GM21825 (cell line): Measurements from ENCODE around the gene EBF3.

Experiments
- ATAC-seq: cut with Tn5 transposase; IDR thresholded peaks from one replicate; pipeline ENCODE4 v1.9.1; 2021; ENCODE audit warnings: mild to moderate bottlenecking, moderate library complexity; ENCODE audit not compliant: unreplicated experiment

Gene EBF3

DNA sequence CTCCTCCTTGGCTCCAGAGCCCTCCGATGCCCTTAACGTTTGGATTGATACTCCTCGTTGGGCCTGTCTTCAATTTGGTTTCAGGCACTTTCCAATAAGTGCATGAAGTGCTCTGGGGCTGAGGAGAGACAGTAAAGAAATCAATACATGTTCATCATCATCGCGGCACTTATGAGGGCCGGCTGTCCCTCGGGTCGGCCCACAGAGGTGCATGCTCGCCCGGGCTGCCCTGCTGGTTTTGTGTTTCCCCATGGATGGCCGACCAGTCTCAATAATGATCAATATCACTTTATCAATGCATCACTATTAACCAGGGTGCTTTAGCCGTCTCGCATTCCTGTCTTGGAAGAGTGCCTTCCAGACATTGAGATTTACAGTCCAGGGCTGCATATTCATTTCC is 154.2 kb downstream of the EBF3 start:
- no peak for ATAC-seq

- no peak for ATAC-seq
Observed at GRCh38 chr10:129809431-129809830, 154.6 kb downstream of the EBF3 start.

GRCh38 chr10:129808092-129808983 is 155.7 kb downstream of the EBF3 start:
- ATAC-seq, result no peak

DNA sequence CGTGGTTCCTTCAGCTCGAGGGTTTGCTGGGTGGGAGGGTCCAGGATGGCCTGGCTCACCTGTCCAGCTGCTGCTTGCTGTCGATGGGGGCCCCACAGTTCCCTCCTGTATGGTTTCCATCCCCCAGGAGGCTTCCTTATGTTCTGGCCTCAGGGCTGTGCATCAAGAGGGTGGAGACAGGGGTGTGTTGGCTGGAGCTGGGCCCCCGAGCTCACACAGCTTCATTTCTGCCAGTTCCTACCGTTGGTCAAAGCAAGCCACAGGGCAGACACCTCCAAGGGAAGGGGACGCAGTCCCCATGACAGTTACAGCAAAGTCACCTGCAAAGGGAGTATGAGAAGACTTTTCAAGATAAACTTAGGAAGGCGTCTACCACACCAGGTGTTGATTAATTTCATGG is 156.9 kb downstream of the EBF3 start:
- ATAC-seq, result no peak

DNA sequence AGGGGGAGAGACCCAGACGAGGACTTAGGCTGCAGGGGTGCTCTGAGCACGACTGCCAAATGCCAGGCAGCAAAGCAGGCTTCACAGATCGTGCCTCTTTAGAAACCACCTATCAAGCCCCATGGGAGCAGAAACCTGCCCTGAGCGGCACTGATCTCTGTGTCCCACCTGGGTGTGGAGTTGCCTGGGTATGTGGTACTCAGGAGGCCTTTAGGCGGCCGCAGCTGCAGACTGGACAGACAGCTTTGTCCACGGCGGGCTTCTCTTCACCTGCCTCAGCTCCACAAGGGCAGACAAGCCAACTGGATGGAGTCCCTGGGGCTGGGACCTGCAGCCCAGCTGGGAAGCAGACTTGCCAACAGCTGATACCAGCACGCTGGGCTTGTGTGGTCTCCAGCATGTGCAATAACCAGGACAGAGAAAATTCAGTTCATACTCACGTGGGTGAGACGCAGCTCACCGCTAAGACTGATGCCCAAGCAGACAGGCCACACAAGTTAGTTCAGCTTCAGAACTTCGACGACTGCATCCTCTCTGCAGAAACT is 163.2 kb downstream of the EBF3 start:
- no peak for ATAC-seq

DNA sequence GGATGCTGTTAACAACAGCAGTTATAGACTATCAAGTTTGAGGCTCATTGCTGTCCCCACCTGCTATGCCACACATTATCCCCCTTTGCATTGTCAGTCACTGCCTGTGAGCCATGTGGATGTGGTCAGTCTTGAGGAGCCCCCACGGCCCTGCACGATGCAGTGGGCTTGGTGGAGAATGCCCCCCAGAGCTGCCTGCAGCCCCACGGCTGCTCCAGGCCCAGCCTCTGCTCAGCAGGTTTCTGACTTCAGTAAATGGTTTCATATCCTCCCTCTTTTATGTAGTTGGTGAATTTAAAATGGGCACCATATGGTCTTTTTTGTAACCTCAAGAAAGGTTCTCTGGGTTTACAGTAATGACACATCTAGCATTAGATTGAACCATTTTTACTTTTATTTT is 164.1 kb downstream of the EBF3 start:
- ATAC-seq, result no peak

- no peak for ATAC-seq
Observed at GRCh38 chr10:129796710-129797420, 167.2 kb downstream of the EBF3 start.

GRCh38 chr10:129793996-129794395 is 170.1 kb downstream of the EBF3 start:
- no peak for ATAC-seq

DNA sequence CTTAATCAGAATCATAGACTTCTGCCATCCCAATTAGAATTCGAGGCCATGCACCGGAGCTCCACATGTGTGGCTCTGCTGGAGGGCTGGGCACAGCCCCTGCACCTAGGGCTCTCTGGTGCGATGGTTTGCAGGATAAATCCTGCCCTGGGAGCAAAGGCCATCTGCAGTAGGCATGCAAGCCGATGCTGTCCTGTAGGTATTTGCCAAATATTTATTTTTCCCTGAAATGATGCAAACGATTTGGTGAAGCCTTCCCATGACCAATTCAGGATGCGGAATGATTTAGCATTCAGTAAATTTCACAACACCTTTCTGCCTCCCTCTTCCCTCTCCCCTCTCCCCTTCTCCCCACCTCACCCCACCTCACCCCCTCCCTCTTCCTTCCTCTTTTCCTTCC is 170.6 kb downstream of the EBF3 start:
- no peak for ATAC-seq

GRCh38 chr10:129792864-129793263 is 171.2 kb downstream of the EBF3 start:
- ATAC-seq, result no peak

- no peak for ATAC-seq
Observed at GRCh38 chr10:129792141-129792540, 171.9 kb downstream of the EBF3 start.

DNA sequence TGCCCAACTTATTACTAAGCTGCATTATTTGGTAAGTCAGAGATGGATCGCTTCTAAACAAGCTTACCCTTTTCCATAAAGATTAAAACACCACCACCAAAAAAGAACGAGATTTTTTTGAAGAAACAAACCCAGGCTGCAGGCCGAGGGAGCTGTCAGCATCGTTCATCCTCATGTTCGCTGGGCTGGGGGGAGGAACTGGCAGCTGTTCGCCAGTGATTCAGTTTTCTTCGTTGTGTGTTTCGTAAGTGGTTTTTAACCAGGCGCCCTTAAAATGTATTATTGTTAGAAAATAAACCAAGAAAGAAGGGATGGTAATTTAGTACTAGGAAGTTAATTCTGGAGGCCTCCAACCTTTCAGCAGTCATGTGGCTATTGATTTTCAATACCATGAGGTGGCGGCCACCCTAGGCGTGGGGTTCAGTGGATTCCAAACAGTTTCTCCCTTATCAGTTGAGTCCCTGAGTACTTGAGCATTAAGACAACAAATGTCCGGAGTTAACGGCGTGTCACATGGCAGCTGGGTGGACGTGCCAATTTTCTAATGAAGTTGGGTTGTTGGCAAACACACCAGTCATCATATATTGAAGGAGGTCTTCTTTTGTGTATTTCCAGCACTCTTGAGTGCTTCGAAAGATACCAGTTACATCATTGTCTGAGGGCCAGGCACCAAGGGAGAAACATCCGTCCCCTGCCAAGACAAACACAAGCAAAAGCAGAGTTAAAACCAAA is 173.2 kb downstream of the EBF3 start:
- ATAC-seq, result no peak

DNA sequence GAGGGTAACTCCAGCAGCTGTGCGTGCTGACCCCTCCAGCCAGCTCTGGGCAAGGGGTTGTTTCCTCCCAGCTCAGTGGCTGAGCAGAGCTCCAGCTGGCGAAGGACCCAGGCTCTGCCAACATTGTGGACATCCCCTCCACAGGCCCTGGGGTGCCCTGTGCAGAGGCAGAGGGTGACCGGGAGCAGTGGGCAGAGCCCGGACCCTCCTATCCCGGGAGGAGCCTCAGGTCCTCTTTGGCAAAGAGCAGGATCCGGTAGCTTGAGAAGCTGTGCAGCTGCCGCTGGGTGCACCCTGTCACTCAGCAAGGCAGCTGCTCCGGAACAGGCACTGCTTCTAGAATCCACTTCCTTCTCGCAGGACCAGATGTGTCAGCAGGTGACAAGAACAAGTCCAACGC is 175.9 kb downstream of the EBF3 start:
- no peak for ATAC-seq

- ATAC-seq, result no peak
Observed at GRCh38 chr10:129787557-129787956, 176.5 kb downstream of the EBF3 start.

DNA sequence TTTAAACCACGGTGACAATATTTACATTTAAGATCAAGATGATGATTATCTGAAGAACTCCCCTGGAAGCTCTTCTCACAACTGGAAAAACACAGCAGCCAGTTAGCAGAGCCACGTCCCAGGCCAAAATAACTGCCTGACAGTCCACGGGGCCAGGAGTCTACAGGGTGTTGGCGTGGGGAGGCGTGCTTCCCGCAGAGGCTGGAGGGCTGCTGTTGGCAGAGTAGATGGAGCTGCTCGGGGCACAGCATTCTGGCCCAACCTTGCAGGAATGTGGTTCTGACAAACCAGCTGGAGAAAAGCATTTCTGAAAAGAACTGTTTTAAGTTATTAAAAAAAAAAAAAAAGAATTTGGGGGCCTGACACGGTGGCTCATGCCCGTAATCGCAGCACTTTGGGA is 177.9 kb downstream of the EBF3 start:
- ATAC-seq, result no peak

DNA sequence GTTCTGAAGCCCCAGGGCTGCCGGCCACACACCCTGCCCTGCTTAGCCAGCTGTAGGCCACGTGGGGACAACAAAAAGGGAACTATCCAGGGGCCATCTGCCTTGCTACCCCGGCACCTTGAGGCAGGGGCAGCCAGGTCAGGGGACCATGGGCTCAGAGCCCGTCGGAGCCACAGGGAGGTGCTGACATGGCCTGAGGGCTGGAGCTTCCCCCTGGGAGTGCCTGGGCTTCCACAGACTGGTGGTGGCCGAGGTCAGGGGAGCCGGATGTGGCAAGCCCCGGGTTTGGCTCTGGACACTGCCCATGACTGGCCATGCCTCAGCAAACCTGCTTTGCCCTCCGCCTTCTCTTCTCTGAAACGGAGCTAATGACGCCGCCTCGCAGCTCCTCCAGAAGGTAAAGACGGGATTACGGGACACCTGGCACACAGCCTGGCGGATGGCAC is 178.5 kb downstream of the EBF3 start:
- ATAC-seq, result no peak
